SU-DHL-6 (cell line): ENCODE data around the gene TSPAN4.

Experiments
- EZH2phosphoT487 ChIP-seq: fragments of 200-600 bp; sonication (generic), shearing (Covaris generic); conservative IDR thresholded peaks from 2 replicates; pipeline ENCODE4 v1.6.1; 2018; ENCODE audit warnings: mild to moderate bottlenecking, antibody characterized with exemption, low read length, moderate library complexity, mixed read lengths
- TF ChIP-seq, protein P1 (sequence below): fragments of 200-600 bp; sonication (generic); IDR thresholded peaks from one replicate; pipeline ENCODE4 v1.5.1; 2017; ENCODE audit warnings: antibody characterized with exemption, mild to moderate bottlenecking, low read length, moderate library complexity; ENCODE audit not compliant: insufficient read depth, poor library complexity, severe bottlenecking

DNA sequence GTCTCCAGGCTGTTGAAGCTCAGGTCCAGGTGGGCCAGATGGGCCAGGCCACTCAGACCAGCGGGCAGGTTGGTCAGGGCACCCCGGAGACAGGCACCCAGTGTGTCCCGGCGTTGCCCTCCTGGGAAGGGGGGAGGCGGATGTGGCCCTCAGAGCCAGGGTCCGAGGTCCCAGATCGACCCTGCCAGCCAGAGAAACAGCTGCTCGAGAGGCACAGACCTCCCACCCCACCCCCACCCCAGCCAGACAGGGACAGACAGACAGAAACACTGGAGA lies 39.2 kb upstream of the TSPAN4 start:
- TF ChIP-seq, protein P1, sequence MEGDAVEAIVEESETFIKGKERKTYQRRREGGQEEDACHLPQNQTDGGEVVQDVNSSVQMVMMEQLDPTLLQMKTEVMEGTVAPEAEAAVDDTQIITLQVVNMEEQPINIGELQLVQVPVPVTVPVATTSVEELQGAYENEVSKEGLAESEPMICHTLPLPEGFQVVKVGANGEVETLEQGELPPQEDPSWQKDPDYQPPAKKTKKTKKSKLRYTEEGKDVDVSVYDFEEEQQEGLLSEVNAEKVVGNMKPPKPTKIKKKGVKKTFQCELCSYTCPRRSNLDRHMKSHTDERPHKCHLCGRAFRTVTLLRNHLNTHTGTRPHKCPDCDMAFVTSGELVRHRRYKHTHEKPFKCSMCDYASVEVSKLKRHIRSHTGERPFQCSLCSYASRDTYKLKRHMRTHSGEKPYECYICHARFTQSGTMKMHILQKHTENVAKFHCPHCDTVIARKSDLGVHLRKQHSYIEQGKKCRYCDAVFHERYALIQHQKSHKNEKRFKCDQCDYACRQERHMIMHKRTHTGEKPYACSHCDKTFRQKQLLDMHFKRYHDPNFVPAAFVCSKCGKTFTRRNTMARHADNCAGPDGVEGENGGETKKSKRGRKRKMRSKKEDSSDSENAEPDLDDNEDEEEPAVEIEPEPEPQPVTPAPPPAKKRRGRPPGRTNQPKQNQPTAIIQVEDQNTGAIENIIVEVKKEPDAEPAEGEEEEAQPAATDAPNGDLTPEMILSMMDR: no peak
- no peak for TF ChIP-seq EZH2phosphoT487
